ENCODE data around the gene PSD4.

PSD4 gene

DNA sequence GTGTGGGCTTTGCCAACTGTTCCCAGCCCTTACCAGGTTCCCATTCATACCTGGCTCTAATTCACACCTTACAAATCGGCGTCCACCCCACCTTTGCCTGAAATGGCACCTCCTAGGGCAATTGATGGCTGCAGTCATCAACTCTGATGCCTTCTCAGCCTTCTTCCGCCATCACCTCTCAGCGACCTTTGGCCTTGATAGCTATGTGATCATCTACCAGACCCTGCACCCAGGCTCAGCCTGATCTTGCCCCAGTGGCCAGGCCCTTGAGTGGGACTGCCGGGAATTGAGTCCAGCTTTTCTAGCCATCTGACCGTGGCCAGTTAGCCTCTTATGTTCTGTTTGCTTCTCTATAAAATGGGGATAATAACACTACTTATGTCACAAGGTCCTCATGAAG, 32.5 kb downstream of the PSD4 start:
- DNase-seq (ENCODE audit: low read depth in 2 of 2) = no peak

DNA sequence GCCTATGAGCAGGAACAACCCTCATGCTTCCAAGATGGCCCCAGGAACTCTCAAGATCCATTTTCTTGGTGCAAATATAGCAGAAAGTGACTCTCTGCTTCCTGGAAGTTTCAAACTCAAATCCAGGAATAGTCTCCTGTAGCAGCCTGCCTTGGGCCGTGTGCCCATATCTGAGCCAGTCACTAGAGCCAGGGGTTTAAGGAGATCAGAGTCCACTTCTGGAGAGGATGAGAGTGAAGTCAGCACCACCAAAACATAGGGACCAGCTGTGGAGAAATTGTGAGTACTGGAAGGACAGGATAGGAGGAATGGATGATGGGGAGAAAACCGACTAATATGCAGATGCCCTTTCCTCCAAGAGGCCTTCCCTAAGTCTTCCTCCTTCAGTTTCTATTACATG, 33.2 kb downstream of the PSD4 start:
- no peak for DNase-seq (ENCODE audit: low read depth in 2 of 2)

DNA sequence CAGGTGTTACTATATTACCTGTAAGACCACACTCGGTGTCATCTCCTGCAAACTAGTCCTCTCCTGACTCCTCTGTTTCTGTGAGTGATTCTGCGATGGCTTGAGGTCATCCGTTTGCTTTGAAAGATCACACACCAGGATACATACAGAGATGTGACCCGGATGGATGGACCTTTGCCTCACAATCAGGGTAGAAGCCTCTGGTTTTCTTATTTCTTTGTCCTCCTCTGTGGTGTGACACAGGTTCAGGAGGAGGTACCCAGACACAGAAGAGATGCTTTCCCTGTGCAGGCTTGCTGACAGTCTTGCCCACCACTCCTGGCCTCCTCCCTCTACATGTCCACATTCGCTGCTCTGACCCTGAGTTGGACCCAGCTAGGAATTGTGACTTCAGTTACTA, 34.6 kb downstream of the PSD4 start:
- no peak for DNase-seq (ENCODE audit: low read depth in 2 of 2)

DNA sequence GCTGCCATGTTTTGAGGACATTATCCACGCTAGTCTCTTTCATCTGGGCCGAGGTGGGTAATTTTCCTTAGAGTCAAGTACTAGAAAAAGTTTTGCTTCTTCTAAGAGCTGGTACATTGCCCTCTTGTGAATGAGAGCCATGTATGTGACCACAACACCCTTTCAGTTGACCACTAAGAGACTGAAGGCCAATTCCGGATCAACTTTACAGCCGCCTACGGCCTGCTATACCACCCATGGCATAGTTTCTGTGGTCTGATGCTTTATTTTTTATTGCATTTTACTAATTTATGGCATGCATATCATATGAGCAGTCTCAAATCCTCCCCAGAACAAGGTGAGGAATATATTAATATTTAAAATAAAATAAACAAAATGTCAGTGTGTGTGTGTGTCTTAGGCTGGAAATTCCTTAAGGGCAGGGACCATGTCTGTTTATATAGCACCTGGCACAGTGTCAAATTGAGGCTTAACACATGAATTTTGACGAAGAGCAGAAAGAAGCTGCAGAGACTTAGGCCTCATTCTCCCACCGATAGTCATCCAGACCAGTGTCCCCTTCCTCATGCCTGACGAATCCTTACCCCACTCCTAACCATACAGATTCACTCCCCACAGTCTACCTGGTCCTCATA, 35.4 kb downstream of the PSD4 start:
- no peak for DNase-seq (ENCODE audit: low read depth in 2 of 2)

DNA sequence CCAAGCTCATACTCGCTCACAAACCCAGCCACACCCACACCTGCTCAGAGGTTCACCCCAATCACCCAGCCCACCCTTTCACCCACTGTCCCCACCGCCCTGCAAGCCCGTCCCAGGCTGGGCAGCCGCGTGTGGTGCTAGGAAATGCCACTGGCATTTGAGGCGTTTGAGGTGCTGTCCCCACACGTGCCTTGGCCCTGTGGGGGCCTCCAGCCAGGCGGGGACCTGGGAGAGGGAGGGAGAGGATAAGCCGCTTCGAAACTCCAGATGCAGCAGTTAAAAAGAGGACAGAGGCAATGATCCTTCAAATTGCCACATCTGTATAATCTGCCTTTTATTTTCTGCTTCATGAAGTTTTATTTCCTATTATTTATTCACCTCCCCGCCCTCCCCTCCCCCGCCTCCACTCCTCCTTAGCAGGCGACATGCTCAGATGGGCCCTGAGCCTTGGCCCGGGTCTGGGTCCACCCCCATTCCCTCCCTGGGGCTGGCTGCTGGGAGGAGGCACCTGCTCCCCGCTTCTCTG, 35.9 kb downstream of the PSD4 start:
- no peak for DNase-seq (ENCODE audit: low read depth in 2 of 2)

DNA sequence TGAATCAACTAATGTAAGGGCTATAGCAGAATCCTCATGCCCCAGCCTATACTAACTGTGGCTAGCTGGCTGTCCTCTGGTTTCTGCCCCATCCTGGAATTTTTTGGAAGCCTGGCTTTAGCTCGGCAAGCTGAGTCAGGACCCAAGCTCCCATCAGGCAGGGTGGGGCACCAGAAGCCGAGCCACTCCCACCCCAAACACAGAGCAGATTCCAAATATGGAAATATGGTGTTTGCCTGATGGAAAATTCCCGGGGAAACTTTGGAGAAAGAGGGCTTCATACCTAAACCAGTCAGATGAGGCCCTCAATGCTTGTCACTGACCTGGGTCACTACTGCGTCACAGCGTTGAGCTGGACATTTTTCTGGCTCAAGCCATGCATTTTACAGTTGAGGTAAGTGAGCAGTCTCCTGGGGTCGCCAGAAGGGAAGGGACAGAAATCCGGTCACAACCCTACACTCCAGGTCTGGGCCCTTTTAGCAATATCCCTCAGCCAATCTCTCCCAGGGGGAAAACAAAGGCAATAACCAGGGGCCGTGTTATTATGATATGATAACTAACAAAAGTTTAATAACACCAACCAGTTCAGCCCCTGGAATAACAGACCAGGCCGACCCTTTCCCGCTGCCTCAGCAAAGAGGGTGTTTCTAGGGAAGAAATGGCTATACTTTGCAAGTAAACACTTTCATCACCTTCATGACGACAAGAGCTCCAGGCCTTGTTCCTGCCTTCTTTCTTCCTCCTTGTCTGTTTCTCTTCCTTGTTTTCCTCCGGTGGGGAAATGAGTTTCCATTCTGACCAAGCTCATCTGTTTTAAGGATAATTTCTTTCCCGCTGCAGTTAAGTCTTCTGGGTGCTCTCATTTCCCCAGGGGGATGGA, 37.7 kb downstream of the PSD4 start:
- no peak for DNase-seq (ENCODE audit: low read depth in 2 of 2)

DNA sequence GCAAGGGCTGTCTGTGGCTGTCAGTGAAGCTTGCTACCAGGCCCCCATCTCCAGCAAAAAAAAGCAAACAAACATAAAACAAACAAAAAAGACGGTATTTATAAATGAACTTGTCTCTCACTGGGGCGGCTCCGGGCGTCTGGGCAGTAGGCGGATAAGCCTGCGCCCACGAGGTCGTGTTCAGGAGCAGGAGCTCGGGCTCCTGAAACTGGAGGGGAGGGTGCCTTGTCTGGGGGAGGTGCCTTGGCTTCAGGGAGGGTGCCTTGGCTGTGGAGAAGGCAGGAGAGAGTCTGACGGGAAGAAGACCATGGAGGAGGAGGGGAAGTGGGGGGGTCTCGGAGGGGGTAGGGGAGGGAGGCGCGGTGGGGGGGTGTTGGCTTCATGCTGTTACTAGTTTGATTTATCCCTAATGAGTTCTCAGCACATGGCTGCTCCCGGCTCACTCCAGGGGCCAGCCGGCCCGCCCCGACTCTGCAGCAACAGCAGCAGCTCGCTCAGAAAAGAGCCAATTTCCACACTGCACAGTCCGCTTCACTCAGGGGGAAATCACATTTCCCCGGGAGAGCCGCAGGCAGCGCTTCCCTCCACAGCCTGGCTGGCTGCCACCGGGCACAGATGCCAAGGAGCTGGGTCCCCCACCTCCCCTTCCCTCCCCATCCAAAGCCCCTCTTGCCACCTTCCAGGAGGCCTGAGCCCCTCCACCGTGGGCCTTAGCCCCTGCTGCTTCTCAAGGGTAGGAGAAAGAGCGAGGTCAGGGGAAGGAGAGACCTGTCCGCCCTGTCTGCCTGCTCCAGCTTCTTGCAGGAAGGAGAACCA, 38.7 kb downstream of the PSD4 start:
- DNase-seq (ENCODE audit: low read depth in 2 of 2) = no peak

DNA sequence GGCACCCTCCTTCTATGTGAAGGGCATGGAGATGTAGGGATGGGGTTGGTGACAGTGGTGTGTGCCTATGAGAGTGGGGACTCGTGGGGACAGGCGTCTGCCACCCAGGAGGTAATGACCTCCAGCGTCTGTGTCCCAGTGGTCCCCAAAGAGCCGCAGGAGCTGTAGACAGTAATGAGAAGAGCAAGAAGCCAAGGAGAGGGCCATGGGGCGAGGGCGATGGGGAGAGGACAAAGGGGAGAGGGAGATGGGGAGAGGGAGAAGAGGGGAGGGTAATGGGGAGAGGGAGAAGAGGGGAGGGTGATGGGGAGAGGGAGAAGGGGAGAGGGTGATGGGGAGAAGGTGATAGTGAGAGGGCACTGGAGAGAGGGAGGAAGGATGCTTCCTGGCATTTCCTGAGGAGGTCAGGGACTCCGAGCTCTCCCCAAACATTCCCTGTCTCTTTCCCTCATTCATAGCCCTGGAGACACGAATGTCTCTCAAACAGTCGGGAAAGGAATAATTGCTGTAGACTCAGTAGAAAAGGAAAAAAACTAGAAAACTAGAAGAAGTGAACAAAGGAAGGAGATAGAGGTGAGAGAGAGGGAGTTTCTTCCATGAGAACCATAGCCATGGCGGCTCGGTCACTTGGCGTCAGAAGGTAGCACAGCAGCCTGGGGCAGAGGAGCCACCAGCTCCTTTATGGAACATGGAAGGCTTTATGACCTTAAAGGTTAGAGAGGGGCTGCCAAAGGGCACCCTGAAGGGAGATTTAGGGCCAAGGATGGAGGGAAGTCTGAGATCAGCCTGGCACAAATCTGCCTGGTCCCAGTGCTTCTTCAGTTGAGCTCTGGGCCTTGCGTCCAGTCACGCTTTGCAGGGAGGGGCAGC, 39.5 kb downstream of the PSD4 start:
- no peak for DNase-seq (ENCODE audit: low read depth in 2 of 2)

DNA sequence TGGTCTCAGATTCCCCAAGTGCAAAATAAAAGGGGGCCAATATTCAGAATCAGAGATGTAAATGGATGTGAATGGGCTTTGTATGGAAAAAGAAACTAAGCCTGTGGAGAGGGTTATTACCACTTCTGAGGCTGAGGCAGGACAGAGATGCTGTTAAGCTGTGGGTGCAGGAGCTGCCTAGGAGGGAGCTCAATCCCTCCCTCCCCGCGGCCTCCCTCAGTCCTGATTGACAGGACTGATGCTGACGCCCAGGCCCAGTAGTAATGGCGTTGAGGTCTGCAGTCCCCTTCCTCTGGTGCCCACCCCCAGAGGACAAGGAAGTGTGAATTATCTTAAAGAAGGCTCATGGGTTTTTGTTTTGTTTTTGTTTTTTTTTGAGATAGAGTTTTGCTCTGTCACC, 40.4 kb downstream of the PSD4 start:
- DNase-seq (ENCODE audit: low read depth in 2 of 2) = no peak

DNA sequence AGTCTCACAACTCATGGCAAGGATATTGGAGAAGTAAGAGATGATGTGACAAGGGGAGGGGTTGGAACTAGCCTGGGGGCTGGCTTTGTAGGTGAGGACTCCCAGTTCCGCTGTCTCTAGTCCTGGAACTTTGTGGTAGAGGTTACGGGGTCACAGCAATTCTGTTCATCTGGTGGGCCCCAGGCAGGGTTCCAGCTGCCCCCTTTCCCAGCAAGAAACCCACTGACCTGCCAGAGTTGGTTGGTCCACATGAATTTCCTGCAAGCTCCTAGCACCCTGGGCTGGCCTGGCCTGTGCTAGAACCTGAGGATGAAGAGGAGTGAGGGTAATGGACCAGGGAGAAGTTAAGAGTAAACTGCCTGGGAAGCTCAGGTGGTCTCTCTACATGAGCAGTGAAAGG, 41.3 kb downstream of the PSD4 start:
- no peak for DNase-seq (ENCODE audit: low read depth in 2 of 2)

DNA sequence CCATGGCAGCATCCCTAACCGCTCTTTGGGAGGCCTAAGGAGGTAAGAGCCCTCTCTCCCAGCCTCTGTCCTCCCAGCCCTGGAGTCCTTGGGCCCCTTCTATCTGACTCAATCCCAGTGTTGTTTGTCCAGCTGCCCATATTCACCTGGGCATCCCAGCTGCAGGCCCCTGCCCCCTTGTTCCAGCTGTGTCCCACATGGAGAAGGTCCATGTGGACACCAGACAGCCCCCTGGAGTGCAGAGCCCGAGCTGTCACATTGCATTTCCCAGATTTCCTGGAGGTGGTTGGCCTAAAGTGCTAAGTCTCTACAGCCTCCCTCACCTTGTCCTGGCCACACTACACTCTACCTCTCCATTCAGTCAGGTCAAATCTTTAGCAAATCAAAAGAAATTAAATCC, 42.5 kb downstream of the PSD4 start:
- no peak for DNase-seq (ENCODE audit: low read depth in 2 of 2)

DNA sequence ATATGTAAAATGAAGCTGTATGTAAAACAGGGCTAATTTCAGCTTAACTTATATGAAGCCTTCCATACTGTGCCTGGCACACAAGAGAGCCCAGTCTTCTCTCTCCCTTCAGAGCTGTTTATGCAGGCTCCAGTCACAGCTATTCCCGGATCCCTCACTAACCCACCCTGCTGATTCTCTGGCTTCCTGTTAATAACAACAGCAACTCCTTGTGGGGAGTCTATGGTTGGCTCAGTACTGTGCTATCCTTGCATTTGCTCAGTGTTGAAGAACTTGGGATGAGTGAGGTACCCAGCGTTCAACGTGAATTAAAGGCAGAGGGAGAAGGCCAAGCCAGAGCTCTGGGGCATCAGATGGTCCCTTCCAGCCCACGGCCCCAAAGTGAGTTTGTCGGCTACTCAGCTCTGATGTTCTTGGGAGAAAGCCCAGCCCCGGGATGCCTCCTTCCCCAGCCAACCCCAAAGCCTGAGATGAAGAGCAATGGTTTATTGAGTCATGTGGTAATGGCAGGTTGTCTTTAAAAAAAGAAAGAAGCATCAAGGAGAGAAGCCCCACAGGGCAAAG, 43.2 kb downstream of the PSD4 start:
- DNase-seq (ENCODE audit: low read depth in 2 of 2) = no peak

DNA sequence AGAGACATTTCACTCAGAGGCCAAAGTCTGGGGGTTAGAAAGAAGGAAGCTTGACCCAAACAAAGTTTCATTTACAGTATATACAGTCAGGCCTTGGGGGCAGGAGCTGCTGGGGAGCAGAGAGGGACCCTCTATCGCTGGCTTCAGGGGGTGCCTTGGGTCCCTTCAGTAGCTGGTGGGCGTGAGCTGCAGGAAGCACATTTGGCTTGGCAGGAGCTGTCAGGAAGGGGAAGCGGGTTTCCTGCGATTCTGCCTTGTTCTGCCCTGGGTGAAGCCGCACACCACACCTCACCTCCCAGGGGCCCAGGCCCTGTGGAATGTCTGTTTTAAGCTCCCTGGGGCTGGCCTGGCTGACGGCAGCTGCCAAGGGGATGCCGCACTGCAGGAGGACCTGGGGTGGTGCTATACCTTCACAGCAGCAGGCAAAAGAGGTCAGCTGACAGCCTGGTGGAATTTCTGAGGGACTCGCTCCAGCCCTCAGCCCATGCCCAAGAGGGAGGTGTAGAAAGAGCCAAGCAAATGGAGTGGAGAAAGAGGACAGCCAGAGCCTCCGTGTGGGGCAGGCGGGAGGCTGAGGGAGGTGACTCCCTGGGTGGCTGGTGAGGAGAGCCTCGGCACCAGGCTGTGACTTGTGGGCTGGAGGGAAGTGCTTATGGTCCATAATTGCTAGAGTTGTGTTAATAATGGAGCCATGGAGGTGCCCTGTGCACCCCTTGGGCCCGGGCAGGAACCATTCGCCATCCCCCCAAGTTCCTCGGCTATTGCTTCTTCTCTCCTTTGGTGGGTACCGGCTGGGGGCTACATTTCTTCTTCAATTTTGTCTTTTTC, 43.9 kb downstream of the PSD4 start:
- DNase-seq (ENCODE audit: low read depth in 2 of 2) = no peak

DNA sequence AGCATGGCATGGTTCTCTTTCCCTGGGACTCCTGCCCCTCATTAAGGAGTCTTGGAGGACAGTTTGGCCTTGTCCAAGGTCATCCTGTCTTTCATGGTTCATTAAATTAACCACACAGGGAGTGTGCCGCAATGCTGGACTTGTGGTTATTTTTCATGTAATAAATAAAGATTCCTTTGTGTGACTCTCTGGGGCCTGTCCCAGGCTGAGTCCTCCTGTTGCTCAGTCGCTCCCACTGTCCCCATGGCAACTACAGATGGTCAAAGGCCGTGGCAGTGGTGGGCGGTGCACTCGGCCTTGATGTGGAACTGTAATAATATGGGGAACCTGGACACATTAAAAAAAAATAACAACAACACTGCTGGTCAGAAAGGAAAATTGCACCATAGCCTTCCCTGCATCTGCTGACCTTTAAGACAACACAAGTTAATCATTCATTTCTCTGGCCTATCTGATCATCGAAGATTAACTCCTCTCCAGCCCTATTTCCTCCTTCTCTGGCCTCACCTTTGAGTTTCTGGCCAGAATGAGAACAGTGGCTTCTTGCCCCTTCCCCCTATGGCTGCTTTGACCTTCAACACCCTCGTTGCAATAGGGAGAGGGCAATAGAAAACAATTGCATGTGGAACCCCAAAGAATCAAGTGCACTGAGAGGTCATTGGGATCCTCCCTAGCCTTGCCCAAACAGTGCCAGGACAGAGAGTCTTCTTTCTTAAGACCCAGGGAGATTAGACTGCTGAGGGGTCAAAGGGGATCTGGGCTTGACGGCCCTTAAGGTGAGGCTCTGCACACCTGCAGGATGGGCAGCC, 44.7 kb downstream of the PSD4 start:
- no peak for DNase-seq (ENCODE audit: low read depth in 2 of 2)

DNA sequence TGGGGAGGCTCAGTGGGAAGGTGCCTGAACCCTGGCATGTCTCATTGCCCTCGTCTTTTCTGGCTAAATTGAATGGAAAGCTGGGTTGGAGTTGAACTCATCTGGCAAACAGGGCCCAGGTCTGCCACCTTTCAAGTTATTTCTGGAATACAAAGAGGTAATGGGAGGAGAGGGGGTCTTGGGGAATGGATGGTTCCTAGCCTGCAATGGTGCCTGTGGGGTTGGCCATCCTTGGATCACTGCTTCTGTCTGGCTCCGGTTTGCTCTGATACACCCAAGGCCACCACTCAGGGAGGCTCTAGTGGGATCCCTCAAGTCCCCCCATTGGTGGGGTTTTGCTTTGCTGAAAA, 45.3 kb downstream of the PSD4 start:
- DNase-seq (ENCODE audit: low read depth in 2 of 2) = no peak

DNA sequence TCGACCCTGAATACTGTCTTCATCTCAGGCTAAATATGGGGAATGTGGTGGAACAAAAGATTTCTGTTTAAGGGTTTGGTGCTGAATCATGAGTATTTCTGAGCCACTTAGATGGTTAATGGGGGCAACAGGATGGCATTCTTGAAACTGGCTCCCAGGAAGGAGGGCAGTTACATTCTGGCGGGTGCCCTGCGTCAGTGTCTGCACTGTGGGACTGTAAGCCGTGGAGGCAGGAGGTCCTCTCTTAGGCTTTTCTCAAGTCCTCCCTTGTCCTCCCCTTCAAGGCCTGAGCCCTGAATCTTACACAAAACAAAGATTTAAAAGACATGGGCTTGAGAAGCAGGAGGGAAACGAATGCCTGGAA, 45.7 kb downstream of the PSD4 start:
- no peak for DNase-seq (ENCODE audit: low read depth in 2 of 2)

DNA sequence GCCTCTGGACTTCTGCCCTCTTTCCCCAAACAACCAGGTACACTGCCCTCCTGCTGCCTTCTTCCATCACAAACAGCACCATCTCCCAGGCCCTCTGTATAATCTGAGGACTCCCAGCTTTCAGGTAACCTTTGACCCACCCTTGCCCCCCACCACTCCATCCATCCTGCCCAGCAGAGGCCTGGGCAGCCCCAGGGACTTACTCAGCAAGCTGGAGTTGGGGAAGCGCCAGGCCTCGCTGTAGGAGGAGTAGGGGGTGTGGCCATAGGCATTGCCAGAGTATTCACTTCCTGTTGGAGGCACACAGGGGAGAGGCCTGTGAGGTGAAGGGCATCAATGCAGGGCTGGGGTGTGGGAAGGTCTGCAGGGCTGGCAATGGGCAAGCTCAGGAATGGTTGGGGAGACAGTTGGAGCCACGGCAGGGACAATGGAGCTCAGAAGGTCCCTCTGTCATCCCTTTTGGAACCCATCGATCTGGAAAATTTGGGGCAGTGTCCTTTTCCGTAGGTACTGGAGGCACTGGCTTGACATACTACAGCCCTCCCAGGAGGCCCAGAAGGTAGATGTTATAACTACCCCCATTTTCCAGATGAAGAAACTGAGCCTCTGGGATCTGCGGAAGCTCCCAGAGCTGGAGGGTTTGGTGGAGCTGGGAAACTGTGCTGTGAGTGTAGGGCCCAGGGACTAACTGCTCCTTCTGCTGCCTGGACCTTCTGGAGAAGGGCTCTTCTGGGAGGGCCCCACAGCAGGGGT, 46.3 kb downstream of the PSD4 start:
- no peak for DNase-seq (ENCODE audit: low read depth in 2 of 2)

DNA sequence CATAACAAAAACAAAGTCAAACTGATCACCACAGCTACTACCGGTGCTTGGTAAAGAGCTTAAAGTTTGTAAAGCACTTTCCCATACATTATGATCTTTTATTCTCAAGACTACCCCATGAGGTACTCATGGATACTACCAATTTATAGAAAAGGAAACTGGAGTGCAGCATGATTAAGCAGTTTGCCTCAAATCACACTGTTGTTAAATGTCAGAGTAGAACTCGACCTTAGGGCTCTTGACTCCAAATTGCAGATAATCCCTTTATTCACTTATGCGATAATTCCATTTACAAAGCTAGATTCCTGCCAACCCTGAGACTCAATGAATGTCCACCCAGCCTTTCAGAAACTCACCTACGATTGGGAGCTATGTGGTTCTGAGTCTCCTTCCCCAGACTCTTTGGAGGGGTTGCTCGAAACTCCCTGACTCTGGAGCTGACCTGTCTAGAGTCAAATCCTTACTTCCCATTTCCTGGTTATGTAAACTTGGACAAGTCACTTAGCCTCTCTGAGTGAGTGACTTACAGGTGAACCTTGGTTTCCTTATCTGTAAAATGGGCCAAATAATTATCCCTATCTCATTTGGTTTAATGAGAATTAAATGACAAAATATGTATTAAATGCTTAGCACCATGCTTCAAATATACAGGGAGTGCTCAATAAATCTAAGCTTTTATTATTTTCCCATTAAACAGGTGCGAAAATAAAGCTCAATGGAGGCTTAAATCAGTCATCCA, 47.4 kb downstream of the PSD4 start:
- no peak for DNase-seq (ENCODE audit: low read depth in 2 of 2)
